Stimulated activated CD8-positive, alpha-beta memory T cell treated with anti-CD3 and anti-CD28 coated beads, Interleukin-4, amount 100 ng/mL, for 24 hours (primary cell): Measurements from ENCODE around the gene TSPO.
"Not testable (repeated sequence)": the region's sequence is repeated elsewhere in the genome, so short reads cannot be mapped to it uniquely, and the experiment has no call there.

Experiments
- DNase-seq: peaks from one replicate; pipeline ENCODE4 v3.0.0-alpha.2; 2020; ENCODE audit warnings: low read depth

Gene TSPO

DNA sequence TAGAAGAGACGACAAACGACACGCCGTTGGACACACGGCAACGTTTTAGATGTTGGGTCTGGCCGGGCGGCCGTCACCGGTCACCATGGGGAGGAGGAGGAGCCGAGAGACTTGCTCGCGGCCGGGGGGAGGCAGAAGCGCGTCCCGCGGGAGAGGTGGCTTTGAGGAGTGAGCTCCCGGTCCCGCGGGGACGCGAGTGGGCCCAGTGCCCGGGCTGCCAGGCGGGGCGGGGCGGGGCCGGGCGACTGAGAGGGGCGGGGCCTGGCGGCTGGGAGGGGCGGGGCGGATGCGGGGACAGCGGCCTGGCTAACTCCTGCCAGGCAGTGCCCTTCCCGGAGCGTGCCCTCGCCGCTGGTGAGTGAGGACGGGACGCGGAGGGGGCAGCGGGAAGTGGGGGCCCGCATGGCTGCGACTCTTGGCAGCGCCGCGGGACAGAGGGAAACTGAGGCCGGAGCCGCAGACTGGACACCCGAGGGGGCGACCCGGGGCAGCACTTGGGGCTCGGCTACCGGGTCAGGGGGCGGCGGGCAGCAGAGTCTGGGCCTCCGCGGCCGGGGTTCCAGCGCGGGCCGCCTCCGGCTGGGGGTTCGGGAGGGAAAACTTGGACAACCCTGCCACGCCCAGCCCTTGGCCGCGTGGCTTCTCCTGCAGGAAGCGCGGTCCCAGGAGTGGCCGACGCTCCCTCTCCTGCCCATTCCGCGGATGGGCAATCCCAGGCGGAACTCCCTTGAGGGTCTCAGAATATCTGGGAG, at the start of gene TSPO:
TSPO (plus strand) TSS at position 309 of the 752 bp plus-strand sequence. CDS start 7,680 bp downstream, outside the sequence.
- DNase-seq = peak; percentile 48

DNA sequence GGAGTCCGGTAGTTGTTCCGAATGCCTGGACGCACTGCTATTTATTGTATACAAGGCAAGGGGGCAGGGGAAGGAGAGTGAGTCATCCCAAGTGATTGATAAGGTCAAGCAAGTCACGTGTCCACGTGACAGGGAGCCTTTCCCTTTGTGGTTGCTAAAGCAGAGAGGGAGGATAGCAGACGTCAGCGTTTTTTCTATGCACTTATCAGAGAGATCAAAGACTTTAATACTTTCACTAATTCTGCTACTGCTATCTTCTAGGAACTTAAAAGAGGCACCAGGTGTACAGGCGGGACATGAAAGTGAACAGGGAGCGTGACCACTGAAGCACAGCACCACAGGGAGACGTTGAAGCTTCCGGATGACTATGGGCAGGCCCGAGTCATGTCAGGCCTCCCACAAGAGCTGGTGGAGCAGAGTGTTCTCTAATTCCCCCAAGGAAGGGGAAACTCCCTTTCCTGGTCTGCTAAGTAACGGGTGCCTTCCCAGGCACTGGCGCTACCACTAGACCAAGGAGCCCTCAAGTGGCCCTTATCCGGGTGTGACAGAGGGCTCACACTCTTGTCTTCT, 47.2 kb upstream of the TSPO start:
- DNase-seq = not testable (repeated sequence)

DNA sequence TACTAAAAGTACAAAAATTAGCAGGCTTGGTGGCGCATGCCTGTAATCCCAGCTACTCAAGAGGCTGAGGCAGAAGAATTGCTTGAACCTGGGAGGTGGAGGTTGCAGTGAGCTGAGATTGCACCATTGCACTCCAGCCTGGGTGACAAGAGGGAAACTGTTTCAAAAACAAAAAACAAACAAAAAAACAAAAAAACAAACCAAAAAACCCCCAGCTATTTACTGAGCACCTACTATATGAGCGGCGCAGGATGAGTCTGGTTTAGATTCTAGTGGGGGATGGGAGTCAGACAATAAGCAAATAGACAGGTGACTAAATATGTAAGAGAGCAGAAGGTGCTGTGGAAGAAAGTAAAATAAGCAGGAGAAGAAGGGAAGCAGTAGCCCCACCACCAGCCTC, 46.4 kb upstream of the TSPO start:
- DNase-seq = not testable (repeated sequence)

DNA sequence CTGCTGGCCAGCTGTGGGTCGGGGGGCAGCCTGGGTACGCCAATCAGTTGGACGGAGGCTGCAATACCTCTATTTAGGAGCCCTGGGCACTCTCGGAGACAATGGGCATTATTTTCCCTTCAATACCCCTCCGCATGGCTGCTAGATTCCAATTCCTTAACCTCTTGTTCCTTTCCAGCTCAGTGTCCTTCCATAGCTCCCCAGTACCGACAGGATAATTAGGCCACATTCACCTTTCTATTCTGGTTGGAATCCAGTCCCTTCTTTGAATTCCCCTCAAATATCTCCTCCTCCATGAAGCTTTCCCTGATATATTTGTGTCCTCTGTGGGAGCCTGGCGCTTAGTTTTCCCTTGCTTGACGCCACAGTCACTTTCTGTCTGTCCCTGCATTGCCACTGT, 45.1 kb upstream of the TSPO start:
- no peak for DNase-seq

DNA sequence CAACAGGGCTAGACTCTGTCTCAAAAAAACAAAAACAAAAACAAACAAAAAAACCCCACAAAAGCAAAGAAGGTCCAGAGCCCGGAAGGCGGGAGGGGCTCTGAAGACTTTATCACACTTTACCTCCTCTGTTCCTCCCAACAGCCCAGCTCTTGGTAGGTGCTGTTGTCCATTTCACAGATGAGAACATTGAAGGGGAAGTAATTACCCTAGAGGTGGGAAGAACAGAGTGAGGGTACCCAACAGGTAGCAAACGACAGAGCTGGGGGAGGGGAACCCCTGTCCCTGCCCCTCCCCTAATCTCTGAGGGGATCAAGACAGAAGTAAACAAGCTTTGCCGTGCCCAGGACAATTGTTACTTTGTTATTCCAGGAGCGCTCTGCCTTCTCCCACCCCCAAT, 41.8 kb upstream of the TSPO start:
- no peak for DNase-seq

DNA sequence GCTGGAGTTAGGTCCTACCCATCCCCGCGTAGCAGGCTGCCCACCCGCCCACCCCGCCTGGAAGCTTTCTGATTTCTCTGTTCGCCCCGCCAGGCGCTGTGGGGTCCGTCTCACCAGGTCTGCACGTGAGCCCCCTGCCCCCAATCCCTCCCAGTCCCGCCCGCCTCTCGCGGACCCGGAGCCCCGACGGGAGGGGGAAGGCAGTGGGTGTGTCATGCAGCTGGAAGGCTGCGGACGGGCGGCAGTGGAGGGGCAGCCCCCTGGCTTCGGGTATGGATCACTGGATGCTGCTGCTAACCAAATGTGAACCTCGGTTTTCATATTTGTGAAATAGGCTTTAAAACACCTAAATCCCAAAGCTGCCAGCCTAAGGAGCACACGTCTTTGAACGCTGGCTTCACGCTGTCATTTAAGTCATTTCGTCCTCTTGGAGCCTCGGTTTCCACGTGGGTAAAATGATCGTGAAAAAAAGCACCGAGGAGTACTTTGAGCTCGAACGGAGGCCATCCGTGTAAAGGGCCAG, 41.4 kb upstream of the TSPO start:
- no peak for DNase-seq

DNA sequence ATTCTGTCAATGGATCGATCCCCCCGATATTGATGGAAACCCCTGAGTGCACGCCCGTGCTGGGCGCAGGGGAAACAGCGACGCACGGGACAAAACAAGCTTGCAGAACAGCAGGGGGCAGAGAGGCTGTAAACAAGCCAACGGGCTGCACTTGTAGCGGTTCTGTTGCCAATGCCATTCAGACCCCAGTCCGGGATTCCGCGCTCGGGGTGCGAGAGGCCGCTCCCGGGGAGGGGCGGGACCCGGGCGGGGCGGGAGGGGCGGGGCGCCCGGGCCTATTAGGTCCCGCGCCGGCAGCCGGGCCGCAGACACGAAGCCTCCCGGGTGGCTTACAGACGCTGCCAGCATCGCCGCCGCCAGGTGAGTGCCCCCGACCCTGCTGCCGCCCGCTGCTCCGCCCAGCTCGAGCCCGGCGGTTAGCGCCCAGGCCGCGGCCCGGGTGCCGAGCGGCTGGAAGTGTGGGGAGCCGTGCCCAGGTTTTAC, 40.9 kb upstream of the TSPO start, which contains the start of gene BIK:
BIK (plus strand) TSS at position 307 of the 483 bp plus-strand sequence. CDS start 13,273 bp downstream, outside the sequence.
- peak; percentile 19 for DNase-seq

DNA sequence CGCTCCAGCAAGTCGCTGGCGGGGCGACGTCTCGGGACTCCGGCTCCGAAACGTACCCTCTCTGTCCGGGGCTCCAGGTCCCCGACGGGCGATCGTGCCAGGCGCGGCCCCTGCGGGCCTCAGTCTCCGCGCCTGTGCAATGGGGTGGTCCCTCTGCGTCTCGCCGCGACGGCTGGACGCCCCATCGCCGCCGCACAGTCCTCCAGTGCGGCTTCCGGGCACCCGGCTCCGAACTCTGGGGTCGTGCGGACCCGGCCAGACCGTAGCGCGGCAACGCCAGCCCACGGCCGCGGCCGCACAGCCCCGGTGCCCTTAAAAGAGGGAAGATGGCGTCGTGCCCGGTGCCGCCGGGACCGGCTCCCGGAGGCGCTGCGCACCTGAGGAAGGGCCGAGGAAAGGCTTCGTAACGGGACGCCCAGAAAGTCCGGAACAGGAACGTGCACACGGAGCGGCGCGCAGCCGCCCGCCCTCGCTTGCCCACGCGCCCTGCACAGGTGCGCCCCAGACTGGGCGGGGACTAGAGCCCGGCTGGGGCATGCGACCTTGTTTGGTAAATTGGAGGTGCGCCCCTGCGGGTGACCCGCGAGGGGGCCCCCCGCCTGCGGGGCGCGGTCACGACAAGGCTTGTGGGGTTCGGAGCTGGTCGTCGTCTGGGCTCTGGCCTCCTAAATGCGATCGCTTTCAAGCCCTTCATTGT, 40.3 kb upstream of the TSPO start:
- no peak for DNase-seq

DNA sequence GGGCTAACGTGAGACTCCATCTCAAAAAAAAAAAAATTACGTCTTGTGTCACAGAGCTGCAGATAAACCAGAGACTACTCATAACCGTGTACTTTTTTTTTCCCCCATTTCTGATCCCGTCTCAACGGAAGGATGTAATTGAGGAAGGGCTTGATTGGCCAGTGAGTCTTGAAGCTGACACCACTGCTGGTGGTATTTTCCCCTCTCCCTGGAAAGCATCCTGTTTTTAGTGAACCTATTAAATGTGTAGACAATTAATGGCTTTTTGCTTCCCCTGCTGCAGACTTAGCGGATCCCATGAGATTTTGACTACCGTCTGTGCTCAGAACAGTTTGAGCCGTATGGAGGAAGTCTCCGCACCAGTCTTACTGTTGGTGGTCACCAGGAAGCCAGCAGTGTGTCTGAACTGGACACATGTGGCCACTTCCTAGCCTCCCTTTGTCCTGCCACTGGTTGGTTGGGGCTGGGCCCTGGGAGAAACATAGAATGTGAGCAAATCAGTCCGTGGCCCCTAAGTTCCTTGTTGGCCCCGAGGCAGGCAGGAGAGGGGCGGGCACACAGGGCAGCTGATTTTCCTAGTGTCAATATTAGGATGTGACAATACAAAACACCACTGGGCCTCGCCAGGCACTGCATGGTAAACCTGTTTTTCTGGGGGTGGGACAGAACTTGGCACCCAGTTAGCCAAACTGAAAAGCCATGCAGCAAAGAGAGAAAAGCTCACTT, 37.7 kb upstream of the TSPO start:
- no peak for DNase-seq

DNA sequence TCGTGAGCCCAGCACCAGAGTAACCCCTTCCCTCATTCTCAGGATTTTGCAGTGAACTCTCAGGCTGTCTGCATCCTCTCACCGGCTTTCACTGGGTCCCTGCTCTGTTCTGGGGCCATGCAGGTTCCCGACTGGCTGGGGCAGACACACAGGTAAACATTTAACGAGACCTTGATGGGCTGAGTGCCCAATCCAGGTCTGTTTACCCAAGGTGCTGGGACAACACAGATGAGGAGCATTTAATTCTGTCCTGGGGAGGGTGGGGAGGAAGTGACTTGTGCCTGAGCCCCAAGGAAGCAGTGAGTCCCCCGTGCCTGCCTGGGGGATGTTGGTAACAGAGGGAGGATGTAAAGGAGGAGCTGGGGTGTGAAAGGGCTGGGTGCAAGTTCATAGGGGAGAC, 36.4 kb upstream of the TSPO start:
- DNase-seq = no peak

DNA sequence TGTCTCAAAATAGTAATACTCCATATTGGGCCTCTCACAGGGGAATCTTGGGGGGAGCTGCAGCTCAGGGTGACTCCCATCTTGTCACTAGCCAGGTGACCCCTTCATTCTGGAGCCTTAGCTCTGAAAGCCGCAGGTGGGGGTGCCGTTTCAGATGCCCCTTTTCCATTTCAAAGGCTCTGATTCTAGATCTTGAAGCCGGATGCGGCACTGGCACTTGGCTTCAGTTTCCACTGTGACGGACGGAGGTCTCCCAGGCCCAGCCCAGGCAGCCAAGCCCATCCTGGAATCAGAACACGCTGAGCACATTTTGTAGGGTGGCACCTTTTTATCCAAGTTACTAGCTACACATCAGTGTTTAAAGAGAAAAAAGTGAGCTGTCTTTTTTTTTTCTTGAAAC, 34.4 kb upstream of the TSPO start:
- DNase-seq = no peak

DNA sequence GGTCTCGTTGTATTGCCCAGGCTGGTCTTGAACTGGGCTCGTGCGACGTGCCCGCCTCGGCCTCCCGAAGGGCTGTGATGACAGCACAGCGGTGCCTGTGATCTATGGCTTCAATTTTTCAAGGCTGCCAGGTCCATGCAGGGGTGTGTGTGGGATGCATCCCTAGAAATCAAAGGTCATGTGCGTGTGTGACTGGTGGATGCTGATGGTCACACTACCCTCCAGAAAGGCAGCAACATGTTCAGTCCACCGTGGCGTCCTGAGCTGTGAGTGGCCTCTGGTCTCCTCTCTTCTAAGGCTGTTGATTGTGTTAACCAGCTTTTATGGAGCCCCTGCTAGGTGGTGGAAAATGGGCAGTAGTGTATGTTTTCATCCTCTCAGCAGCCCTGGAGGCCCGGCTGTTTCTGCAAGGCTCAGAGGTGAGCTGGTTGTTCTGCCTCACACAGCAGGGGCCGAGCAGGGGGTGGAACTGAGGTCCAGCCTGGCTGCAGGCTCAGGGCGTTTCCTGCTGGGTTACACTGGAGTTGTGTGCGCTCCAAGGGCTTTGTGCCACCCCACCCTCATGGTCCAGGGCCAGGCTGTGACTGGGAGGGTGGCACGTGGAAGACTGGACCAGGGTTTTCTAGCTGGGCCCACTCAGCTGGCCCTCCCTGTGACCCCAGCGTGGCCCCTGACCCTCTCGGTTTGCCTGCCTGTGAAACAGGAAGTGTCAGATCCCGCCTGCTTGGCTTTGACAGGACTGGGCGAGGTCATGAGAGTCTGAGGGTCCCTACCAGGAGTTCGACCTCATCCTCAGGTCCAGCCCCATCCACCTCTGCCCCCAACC, 33.1 kb upstream of the TSPO start:
- DNase-seq = no peak

DNA sequence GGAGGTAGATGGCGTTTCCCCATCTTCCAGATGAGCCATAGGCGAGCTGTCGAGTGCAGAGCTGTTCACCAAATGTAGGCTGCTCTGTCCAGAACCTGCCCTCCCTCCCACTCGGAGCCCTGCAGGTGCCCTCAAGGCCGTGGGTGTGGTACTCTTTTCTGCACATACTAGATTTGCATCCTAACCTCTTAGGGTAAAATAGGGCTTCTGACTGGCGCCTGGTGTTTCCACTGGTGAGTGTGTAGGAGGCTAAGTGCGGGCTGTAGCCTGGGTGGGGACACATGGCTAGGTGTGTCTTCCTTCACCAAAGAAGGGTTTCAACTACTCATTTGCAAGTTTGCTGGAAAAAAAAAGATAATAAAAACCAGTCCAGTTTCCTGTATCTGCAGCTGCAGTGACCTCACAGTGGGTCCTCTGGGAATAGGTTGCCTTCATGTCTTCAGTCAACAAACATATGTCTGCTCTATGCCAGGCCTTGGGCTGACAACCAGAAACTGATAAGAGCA, 32.4 kb upstream of the TSPO start:
- no peak for DNase-seq

DNA sequence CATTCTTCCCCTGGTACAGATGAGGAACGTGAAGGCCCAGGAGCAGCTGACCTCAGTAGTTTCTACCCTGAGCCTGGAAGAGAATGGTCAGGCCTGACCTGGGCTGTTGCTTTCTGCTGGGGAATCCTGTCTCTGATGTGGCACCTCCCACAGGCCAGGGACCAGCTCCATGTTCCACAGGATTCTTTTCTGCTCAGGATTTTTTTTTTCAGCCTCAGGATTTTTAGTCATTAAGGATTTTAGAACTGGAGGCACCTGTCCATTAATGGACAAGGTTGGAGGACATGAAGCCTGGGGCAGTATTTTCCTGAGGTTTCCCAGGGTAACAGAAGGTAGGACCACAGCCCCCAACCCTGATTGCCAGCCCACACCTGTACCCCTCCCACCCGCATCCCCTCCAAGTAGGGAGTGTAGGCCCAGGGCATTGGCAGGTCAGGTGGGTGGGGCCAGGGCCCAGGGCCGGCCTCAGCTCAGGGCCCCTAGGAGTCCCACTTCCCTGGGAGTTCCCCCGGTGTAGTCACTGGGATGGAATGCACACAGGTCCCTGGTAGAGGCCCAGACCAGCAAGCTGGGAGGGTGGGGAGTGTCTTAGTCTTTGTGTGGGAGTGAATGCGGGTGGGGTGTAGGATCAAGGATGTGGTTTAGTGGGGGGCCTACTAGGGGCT, 24.7 kb upstream of the TSPO start:
- DNase-seq = no peak

DNA sequence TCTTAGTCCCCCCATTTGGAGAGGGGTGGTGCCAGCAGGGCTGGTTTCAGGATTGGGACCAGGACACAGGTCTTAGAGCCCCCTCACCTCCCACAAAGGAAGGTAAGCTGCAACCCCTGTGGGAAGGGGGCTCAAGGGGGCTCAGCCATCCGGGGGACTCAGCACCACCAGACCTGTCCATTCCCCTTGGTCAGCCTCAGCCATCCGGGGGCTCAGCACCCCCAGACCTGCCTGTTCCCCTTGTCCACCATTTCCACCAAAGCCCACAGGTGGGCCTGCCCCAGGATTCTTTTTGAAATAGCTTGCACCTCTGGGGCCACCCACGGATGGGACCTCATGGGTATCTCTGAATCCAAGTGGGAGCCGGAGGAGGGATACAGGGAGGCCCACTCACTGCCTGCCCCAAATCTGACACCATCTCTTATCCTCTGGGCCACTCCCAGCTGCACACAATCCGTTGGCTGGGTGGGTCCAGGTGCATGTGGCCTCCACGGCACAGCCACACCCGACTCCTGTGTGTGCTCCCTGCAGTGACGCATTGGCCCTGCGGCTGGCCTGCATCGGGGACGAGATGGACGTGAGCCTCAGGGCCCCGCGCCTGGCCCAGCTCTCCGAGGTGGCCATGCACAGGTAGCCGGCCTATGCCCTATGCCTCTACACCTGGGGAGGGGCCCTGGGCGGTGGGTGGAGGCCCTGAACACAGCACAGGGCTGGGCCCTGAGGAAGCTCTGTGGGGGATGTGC, 24.0 kb upstream of the TSPO start:
- no peak for DNase-seq

DNA sequence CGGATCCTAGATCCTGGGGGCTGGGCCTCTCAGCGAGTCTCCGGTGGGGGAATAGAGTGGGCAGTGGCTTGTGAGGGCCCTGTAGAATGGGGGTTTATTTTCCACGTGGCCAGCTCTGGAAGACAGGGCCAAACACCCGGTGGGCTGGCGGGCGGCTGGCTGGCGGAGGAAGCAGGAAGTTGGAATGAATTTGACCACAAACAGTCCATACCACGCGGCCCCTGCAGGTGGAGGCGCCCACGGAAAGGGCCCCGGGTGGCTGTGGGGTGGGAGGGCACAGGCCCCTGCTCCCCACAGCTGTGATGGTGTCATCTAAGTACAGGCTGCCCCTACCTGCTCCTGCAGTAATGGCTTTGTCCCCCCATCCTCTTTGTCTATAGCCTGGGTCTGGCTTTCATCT, 23.2 kb upstream of the TSPO start:
- no peak for DNase-seq

DNA sequence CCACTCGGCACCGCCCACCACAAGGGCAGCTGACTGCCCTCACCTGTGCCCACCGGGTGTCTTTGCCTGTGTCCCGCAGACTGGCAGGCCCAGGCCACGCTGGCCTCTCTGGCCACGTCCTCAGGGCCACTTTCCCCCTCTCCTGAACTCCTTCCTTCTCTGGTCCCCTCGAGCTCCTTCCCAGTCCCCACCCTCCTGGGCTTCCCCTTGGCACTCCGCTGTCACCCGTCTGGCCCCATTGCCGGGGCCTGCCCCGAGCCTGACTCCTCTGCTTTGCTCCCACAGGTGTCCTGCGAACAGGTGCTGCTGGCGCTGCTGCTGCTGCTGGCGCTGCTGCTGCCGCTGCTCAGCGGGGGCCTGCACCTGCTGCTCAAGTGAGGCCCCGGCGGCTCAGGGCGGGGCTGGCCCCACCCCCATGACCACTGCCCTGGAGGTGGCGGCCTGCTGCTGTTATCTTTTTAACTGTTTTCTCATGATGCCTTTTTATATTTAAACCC, 22.4 kb upstream of the TSPO start:
- no peak for DNase-seq

DNA sequence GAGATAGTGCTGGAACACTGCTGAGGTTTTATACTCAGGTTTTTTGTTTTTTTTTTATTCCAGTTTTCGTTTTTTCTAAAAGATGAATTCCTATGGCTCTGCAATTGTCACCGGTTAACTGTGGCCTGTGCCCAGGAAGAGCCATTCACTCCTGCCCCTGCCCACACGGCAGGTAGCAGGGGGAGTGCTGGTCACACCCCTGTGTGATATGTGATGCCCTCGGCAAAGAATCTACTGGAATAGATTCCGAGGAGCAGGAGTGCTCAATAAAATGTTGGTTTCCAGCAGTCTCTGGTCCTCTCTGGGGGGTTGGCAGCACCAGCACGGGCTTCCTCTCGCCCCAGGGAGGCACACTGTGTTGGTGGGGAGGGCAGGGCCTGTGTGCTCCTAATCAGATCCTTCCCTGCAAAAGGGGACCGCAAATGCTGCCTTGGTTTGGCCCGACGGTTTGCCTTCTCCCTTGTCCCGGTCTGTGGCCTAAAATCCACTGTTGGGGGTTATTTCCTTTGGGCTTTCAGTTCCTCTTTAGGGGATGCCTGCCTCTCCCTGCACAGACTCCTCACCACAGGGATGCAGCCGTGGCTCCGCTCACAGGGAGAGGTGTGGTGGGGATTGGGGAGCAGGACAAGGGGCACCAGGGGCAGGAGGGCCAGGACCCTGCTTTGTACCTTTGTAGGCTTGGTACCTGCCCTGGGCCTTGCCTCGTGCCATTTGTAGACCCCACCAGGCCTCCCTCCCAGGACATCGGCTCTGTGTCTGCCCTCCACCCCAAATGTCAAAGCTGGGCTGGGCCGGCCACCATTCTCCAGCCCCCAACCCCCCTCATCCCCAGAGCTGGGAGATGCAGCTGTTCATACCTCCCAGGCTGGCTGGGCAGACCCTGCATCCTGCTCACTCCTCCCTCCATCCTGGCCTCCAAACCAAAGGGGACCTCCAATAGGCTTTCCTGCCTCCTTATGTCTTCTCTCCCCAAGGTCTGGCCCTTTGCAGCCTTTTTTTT, 21.6 kb upstream of the TSPO start:
- DNase-seq = no peak
